ENCODE measurements around the gene TDRD3. TPM values are rescaled to one million over a fixed set of nuclear protein-coding genes. Genes with fewer than 3 reads are reported as not detected.
"Not testable (repeated sequence)": the region's sequence is repeated elsewhere in the genome, so short reads cannot be mapped to it uniquely, and the experiment has no call there.

TDRD3 gene
- polyA plus RNA-seq, 1 donor, result 44.6 TPM

- no peak for DNase-seq
These were observed 1.4 kb downstream of the TDRD3 start for GRCh38 chr13:60398379-60398891.

GRCh38 chr13:60398907-60399589 lies 2.0 kb downstream of the TDRD3 start:
- DNase-seq, result peak; percentile 17

GRCh38 chr13:60402022-60402421 lies 5.0 kb downstream of the TDRD3 start:
- DNase-seq, result no peak

GRCh38 chr13:60407095-60407494 lies 10.1 kb downstream of the TDRD3 start:
- DNase-seq, result no peak

- DNase-seq, result not testable (repeated sequence)
These were observed 10.8 kb downstream of the TDRD3 start for GRCh38 chr13:60407852-60408251.

- not testable (repeated sequence) for DNase-seq
These were observed 12.7 kb downstream of the TDRD3 start for GRCh38 chr13:60409574-60410292.

GRCh38 chr13:60410299-60410698 lies 13.3 kb downstream of the TDRD3 start:
- no peak for DNase-seq

GRCh38 chr13:60411464-60411863 lies 14.4 kb downstream of the TDRD3 start:
- no peak for DNase-seq

GRCh38 chr13:60411983-60412382 lies 15.0 kb downstream of the TDRD3 start:
- no peak for DNase-seq

GRCh38 chr13:60412909-60413616 lies 16.0 kb downstream of the TDRD3 start:
- DNase-seq, result no peak

- no peak for DNase-seq
These were observed 17.2 kb downstream of the TDRD3 start for GRCh38 chr13:60414177-60414576.

GRCh38 chr13:60417734-60418133 lies 20.7 kb downstream of the TDRD3 start:
- no peak for DNase-seq

GRCh38 chr13:60418954-60419353 lies 21.9 kb downstream of the TDRD3 start:
- DNase-seq, result no peak

- no peak for DNase-seq
These were observed 28.3 kb downstream of the TDRD3 start for GRCh38 chr13:60425332-60425731.

- DNase-seq, result no peak
These were observed 29.1 kb downstream of the TDRD3 start for GRCh38 chr13:60426075-60426474.

- DNase-seq, result no peak
These were observed 30.3 kb downstream of the TDRD3 start for GRCh38 chr13:60427285-60427684.

GRCh38 chr13:60431108-60431700 lies 34.2 kb downstream of the TDRD3 start:
- peak; percentile 70 for DNase-seq

GRCh38 chr13:60433505-60433904 lies 36.5 kb downstream of the TDRD3 start:
- DNase-seq, result no peak

GRCh38 chr13:60435762-60436374 lies 38.8 kb downstream of the TDRD3 start:
- DNase-seq, result no peak

GRCh38 chr13:60439201-60439600 lies 42.2 kb downstream of the TDRD3 start:
- no peak for DNase-seq

GRCh38 chr13:60441761-60442160 lies 44.7 kb downstream of the TDRD3 start:
- DNase-seq, result no peak

- peak; percentile 64 for DNase-seq
These were observed 52.0 kb downstream of the TDRD3 start for GRCh38 chr13:60448907-60449510.
